ENCODE results near the gene EDARADD.

EDARADD gene

DNA sequence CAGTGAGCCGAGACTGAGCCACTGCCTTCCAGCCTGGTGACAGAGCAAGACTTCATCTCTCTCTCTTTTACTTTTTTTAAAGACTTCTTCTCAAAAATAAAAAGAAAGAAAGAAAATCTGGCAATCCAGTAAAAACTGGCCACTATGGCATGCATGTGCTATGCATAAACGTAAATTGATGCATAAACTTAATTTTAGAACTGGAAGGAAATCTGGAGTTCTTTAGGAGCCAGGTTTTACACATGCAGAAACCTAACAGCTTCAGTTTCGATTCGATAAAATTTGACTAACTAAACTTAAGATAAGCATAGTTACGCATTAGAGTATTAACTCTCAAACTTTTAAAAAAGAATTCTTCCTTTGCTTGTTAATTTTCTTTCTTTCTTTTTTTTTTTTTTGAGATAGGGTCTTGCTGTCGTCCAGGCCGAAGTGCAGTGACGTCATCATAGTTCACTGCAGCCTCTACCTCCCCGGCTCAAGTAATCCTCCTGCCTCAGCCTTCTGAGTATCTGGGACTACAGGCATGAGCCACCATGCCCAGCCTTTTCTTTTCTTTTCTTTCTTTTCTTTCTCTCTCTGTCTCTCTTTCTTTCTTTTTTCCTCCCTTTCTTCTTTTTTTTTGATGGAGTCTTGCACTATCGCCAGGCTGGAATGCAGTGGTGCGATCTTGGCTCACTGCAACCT, 117.8 kb downstream of the EDARADD start:
- no peak for DNase-seq

- no peak for DNase-seq
These were observed 120.8 kb downstream of the EDARADD start for GRCh38 chr1:236514703-236515442.

GRCh38 chr1:236515443-236515958, 121.4 kb downstream of the EDARADD start:
- DNase-seq = no peak

GRCh38 chr1:236516929-236517704, 123.0 kb downstream of the EDARADD start:
- no peak for DNase-seq

- no peak for DNase-seq
These were observed 124.2 kb downstream of the EDARADD start for GRCh38 chr1:236518322-236518721.

- DNase-seq = no peak
These were observed 126.4 kb downstream of the EDARADD start for GRCh38 chr1:236520445-236521005.

DNA sequence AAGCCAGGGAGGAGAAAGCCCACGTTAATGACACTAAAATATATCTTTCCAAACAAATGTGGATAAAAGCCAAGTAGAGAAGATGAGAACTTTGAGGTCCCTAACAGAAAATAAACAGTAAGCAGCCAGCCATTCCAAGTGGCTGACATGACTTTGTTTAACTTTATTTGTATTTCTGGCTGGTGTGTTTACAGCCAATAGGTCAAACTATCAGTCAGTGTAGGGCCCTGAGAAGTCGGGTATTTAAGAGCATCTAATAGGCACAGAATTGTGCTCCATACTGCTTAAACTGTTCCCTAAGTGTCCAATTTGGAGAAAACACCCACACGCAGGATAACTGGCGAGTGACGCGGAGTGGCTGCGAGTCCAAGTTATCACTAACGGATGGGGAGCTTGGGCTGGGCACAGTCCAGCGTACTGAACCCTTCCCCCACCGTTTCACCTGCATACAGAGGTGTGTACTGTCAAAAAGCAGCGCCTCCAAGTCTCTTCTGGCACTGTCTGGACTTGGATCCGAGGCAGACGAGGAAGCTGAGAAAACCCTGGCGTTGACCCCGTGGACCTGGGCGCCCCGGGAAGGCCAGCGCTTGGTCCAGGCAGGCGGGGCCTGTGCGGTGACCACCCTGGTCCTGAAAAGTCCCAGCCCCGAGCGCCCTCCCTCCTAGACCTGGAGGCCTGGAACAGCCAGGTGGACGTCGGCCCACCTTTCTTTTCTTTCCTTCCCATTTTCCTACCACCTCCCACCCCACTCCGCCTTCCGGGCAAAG, 129.0 kb downstream of the EDARADD start:
- DNase-seq = peak in 16 of 51 donors; percentile 17 to 61 (median 37)

- peak; percentile 28 to 86 (median 70) for DNase-seq
These were observed 129.6 kb downstream of the EDARADD start, which contains the start of gene LGALS8 for GRCh38 chr1:236523704-236524141. TSS of gene LGALS8 (plus strand) at chr1:236523982. CDS start at chr1:236526071, 2,089 bp downstream.

DNA sequence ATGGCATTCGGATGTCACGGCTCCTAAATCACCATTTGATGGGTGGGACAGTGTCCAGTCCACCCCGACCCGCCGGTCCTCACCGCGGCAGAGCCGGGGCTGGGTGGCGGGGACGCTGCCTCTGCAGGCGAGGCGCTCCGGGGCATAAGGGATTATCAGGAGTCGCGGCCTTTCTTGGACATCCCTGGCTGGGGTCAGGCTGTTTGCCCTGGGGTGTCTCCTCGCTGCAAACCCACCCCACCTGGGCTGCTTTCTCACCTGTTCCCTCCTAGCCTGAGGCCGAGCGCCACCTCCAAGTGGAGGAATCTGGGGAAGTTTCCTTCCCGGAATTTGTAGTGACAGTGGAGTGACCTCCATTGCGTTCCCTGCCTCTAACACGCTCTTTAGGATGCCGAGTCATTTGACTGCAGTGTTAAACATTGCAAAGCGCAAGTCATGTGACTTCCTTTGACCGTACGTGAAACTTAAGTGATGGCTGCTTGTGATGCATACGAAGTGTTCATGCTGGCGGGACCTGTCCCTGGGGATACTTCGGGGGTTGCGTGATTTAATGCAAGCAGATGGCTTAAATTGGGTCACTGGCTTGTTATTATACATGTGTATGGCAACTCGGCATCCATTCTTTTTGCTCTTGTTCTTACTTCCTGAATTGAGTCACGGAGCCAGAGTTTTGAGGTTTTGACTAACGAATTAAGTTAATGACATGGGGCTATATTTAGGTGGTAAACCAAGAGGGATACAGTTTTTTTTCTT, 130.2 kb downstream of the EDARADD start:
- DNase-seq = peak in 31 of 51 donors; percentile 8 to 75 (median 39)

- peak in 1 of 51 donors; percentile 38 for DNase-seq
These were observed 130.8 kb downstream of the EDARADD start for GRCh38 chr1:236524895-236525184.

GRCh38 chr1:236526079-236526478, 132.0 kb downstream of the EDARADD start:
- no peak for DNase-seq

GRCh38 chr1:236530286-236530685, 136.2 kb downstream of the EDARADD start:
- DNase-seq = no peak

GRCh38 chr1:236530959-236531358, 136.9 kb downstream of the EDARADD start:
- no peak for DNase-seq

DNA sequence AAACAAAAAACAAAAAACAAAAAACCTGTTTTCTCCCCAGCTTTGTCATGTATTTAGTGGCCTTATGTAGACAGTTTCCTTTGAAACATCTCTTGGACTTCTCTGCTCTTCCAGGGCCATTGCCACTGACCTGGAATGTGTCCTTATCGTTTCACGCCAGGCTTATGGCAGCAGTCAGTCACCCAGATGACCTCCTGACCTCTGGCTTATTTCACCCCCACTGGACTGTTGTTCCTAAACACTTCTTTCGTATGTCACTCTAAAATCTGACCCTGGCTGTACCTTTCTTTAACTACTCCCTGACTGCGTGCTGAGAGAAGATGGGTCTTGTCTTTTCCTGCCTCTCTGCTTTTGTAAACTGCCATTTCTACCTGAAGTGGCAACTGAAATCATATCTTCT, 138.8 kb downstream of the EDARADD start:
- no peak for DNase-seq

GRCh38 chr1:236534151-236534651, 140.1 kb downstream of the EDARADD start:
- no peak for DNase-seq
